NCI-H128 (cell line): ENCODE results near the gene TMEM91.

Source experiments
- DNase-seq: peaks from one replicate; lab custom pipeline; 2025; ENCODE audit not compliant: unreplicated experiment; lab: John Stamatoyannopoulos, UW

Gene TMEM91

DNA sequence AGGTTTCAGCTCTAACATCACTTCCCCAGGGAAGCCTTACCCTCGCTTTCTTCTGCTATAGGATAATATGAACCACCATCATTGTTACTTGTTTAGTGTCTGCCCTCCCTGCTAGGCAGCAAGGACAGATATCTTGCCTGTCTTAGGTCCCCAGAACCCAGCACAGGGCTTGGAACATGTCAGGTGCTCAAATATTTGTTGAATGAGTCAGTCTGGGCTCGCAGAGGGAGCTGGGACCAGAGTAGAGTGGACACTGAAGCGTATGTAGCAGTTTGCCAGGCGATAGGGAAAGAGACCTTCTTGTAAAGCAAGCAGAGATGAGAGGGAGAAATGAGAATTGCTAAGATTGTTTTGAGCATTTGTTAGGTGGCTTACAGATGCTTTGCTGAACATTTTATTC is 33.0 kb downstream of the TMEM91 start:
- no peak for DNase-seq

DNA sequence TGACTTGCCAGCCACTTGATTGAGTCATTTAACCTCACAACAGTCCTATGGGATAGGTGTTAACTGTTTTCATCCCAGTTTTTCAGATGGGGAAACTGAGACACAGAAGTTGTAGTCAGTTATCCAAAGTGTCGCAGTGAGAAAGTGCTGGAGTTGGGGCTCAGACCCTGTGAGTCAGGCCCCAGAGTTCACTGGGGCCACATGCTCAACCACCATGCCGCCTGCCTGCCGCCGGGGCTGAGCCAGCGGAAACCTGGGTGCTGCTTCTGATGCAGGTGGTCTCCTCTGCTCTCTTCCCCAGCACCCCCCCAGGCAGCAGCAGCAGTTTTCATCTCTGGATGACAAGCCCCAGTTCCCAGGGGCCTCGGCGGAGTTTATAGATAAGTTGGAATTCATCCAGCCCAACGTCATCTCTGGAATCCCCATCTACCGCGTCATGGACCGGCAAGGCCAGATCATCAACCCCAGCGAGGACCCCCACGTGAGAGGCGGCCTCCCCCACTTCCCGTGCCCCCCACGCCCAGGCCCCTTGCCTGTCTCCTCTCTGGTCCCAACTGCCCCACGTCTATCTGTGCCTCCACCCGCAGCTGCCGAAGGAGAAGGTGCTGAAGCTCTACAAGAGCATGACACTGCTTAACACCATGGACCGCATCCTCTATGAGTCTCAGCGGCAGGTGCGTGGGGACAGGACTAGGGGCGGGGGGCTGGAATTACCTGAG is 34.2 kb downstream of the TMEM91 start:
- no peak for DNase-seq

DNA sequence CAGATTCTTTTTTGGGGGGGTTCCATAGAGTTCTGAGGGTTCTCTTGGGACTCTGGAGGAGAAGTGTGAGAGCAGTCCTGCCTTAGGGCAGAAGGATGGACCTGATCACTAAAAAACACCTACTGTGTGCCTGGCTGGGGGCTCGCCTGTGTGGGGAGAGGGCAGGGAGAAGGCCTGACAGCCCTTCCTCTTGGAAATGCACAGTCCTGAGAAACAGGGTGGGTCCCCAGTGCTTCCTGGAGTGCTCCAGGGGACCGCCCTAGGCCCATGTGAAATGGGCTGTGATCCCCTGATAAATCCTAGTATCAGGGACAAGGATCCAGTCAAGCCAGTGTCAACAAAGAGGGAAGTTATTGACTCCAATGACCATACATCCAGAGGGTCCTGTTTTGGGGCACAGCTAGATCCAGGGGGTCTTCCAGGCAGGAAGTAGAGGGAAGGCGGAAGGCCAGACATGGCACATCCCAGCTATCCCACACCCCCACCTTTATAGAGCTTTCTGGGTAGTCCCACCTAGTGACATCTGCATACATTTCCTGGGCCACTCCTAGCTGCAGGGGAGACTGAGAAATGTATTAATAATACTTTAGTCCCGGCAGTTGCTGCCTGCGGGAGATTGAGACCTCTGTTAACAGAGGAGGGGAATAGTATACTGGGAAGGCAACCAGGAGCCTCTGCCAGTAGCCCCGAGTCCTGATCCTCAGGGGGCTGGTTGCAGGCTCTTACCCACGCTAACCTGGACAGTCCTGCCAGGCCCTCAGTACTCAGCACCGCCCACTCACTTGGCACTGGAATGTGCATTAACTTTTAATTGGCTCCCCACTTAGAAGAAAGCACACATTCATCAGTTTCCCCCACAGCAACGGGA is 35.0 kb downstream of the TMEM91 start:
- DNase-seq = no peak

DNA sequence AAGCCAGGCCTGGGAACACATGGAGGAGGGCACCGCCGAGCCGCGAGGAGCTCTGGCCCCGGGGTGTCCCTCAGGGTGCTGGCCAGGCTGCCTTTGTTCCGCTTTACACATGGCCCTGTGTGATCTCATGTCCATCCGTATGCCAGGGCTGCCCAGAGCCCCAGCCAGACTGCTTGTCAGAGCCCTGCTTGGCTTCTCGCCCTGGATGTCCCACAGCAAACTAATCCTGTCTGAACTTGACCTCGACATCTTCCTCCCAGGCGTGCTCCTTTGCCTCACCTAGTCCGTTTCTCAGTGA is 35.6 kb downstream of the TMEM91 start:
- no peak for DNase-seq

DNA sequence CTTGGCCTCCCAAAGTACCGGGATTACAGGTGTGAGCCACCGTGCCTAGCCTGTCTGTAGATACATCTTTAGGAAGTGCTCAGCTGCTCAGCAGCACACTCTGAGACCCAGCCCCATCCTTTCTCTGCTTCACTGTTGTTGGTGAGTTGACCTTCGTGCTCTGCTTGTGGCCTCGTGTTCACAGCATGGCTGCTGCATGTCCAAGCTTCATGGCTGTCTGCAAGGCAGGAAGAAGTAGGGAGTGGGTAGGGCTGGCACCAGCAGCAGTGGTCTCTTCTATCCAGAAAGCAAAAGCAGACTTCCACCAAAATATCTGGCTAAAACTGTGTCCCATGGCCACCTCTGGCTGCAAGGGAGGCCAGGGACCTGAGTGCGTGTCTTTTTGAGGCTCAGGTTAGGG is 36.6 kb downstream of the TMEM91 start:
- no peak for DNase-seq

DNA sequence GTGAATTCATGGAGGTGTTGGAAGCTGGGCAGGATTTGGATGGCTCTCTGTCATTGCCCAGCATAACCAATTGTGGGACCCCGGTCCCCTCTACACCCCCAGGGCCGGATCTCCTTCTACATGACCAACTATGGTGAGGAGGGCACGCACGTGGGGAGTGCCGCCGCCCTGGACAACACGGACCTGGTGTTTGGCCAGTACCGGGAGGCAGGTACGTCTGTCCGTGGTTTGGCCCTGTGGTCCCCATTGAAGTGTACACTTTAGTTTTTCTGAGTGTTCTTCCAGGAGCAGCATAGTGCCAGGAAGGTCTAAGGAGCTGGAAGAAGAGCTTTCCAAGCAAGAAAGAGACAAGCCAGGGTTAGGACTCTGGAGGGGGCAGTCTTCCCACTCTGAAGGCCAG is 37.6 kb downstream of the TMEM91 start:
- no peak for DNase-seq

DNA sequence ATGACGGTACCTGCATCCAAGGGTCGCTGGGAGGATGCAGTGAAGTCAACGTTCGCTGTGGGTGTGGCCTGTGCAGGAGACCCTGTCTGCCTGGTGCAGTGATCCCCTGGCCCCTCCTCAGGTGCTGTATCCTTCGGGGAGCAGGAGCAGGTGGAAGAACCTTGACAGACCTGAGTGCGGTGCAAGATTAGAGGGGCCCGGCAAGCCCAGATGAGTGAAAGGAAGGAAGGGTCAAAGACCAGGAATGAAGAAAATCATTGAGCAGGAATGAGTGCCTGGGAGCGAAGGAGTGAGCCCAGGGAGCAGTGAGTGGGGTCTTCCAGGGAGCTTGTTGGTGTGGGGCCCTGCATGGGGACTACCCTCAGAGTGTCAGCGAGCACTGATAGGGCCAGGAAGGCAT is 38.1 kb downstream of the TMEM91 start:
- DNase-seq = no peak

DNA sequence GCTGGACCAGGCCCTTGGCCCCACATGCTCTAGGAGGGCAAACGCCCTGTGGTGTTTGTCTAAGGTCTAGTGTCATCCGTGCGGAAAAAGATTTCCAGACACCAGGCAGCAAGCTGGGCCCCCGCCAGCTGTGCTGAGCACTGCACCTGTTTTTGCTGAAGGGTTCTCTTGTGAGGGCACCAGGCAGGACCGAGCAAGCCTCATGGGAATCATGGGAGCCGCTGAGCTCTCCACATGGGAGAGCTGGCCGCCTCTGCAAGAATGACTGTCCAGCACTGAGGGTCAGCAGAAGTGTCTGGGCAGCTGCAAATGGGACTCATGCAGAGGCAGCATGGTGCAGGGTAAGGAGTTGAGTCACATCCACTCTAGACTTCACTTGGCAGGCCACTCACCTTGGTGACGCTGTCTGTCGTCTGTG is 38.8 kb downstream of the TMEM91 start:
- no peak for DNase-seq

DNA sequence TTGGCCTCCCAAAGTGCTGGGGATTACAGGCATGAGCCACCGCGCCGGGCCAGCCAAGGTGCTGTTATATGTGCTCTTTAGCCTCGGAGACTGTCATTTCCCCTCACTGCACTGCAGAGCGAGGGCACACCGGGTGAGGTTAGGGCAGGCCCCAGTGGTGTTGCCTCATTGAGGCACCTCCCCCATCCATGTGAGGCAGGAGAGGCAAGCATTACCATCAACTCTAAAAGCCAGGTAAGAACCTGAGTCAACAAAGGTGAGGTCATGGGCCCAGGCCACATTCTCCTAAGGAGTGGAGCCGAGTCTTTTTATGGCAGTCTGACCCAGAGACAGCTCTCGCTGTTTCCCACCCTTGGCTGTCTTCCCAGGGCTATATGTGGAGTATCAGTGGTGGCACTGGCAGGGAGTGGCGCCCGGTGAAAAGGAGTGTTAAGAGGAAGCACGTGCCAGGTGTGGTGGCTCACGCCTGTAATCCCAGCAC is 39.9 kb downstream of the TMEM91 start:
- DNase-seq = no peak

DNA sequence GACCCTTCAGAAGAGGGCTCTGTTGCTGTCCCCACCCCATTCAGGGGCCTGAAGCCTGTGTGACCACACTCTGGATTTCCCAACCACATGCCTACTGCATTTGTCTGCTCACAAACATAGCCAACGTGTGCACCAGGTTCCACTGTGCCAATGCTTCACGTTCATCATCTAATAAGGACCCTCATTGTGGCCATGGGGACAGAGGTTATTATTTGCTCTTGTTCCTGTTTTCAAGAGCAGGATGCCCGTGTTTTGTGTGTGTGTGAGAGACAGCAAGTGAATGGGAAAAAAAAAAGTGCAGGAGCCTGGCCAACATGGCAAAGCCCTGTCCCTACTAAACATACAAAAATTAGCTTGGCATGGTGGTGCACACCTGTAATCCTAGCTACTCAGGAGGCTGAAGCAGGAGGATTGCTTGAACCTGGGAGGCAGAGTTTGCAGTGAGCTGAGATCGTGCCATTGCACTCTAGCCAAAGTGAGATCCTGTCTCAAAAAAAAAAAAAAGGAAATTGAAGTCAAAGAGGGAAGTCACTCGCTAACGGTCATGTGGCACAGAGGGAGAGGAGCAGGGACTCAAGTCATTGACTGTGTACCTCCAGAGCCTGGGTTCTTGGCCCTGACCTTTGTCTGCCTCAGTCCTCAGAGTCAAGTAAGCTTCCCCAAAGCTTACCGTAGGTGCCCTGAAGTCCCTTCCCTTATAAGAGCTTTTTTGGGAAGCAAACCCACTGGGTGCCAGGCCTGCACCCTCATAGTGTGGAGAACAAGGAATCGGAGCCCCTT is 44.0 kb downstream of the TMEM91 start:
- no peak for DNase-seq

DNA sequence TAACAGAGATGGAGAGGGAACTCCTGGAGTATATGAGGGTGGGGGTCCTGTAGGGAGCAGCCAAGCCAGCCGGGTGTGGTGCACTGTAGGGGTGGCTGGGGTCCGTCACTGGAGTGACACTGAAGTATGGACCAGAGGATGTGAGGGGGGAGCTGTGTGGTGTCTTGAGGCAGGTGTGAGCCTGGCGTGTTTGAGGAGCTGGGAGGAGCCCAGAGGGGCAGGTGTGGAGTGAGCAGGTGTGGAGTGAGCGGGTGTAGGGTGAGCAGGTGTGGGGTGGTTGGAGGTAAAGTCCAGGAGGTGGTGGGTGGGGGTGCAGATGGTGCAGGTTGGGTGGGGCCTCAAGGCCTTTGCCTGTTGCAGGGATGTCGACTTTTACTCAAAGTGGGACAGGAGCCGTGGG is 45.0 kb downstream of the TMEM91 start:
- DNase-seq = no peak

DNA sequence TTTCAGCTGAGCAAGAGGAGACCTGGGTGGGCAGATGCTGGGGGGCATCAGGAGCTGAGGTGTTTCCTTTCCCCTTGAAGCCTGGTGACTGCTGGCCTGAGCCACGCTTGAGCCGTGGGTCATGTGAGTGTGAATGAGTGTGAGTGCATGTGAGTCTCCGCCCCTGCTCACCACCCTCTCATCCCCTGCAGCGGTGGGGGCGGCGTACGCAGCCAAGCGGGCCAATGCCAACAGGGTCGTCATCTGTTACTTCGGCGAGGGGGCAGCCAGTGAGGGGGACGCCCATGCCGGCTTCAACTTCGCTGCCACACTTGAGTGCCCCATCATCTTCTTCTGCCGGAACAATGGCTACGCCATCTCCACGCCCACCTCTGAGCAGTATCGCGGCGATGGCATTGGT is 45.6 kb downstream of the TMEM91 start:
- DNase-seq = no peak

DNA sequence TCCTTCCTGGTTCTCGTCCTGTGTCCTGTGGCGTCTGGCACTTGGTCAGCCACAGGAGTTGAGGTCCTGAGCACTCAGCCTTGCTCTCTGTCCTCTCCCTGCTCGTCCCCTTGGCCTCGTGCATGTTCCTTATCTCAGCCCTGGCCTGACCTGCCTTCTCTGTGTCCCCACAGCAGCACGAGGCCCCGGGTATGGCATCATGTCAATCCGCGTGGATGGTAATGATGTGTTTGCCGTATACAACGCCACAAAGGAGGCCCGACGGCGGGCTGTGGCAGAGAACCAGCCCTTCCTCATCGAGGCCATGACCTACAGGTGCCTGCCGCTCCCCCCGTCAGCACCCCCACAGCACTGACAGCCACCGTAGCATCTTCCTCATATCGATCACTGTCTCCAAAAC is 46.1 kb downstream of the TMEM91 start:
- DNase-seq = no peak

DNA sequence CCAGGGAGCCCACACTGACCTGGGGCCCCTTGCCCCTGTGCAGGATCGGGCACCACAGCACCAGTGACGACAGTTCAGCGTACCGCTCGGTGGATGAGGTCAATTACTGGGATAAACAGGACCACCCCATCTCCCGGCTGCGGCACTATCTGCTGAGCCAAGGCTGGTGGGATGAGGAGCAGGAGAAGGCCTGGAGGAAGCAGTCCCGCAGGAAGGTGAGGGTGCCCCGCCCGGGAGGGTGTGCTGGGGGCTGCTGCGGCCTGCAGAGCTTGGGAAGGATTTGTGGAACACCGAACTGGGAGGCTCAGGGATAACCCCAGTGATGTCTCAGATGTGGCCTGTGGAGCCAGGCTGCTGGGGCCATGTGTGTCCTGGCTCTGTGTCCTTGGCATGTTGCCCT is 46.6 kb downstream of the TMEM91 start:
- no peak for DNase-seq

DNA sequence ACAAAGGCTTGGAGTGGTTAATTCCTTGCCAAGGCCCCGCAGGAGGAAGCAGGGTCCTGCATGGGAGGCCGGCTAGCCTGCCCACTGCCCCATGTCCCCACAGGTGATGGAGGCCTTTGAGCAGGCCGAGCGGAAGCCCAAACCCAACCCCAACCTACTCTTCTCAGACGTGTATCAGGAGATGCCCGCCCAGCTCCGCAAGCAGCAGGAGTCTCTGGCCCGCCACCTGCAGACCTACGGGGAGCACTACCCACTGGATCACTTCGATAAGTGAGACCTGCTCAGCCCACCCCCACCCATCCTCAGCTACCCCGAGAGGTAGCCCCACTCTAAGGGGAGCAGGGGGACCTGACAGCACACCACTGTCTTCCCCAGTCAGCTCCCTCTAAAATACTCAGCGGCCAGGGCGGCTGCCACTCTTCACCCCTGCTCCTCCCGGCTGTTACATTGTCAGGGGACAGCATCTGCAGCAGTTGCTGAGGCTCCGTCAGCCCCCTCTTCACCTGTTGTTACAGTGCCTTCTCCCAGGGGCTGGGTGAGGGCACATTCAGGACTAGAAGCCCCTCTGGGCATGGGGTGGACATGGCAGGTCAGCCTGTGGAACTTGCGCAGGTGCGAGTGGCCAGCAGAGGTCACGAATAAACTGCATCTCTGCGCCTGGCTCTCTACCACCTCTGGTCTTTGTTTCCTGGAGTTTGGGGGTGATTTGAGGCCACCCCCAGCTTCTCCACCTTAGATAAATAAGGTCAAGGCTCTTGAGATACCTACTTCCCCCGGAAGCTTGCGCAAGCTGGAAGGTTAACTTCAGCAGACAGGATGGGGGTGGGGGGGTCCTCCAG is 48.2 kb downstream of the TMEM91 start:
- no peak for DNase-seq

DNA sequence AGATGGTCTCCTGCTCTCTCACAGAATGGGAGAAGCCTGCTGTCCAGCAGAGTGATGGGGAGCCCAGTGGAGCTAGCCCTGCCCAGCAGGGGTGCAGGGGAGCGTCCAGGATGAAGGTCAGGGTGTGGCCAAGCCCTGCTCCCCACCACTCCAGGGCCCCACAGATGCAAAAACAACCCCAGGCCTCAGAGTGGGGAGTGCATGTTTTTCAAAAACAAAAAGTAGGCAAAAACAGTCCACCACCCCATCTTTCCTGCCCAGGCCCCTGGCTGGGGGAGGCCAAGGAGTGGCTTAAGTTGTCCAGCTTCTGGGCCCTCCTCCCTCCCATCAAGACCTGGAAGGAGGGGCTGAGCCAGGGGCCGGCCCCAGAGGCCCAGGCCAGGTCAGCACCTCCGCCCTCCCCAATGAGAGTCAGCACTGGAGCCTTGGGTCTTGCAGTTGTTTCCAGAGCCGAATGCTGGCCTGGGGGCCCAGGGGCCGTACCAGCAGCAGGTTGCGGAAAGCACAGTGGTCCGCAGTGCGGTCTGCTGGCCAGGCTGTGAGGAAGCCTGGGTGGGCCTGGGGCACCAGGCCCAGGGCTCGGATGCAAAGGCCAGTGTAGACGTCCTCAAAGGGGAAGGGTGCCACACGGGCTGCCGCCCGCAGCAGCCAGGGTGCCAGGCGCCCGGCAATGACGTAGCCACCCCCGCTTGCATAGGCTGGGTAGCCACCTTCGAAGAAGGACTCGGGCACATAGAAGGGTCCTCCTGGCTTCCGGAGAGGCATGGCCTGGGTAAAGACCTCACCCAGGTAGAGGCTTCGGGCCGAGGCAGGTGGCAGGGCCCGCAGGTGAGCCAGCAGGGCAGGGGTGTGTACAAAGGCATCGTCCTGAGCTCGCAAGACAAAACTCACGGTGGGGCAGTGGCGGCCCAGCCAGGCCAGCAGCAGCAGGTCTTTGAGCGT is 49.1 kb downstream of the TMEM91 start:
- no peak for DNase-seq

DNA sequence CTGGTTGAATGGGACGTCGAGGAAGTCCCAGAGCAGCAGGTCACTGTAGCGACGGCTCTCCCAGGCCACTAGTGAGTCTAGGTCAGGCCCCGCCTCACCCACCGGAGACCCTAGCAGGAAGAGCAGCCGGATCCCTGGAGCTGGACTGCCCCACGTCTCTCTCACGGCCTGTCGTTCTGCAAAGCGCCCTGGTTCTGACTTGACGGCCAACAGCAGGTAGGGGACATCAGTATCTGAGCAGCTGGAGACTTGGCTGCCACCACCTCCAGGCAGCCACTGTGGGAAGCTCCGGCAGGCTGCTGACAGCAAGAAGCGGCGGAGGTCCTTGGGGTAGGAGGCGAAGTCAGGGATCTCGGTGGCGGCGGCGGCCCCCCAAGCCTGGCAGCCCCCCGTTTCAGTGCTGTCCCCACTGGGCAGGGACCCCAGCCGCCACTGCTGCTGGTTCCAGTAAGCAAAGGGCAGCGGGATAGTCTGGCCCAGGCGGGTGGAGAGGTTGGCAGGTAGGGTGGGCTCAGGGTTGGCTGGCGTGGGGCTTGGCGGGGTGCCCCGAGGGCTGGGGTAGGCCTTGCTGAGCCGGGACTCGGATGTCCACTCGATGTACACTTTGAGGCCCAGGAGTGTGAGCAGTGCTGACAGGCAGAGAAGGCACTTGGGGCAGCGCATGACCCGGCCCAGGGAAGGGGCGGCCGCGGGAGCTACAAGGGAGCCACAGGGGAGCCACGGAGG is 49.9 kb downstream of the TMEM91 start:
- DNase-seq = no peak

DNA sequence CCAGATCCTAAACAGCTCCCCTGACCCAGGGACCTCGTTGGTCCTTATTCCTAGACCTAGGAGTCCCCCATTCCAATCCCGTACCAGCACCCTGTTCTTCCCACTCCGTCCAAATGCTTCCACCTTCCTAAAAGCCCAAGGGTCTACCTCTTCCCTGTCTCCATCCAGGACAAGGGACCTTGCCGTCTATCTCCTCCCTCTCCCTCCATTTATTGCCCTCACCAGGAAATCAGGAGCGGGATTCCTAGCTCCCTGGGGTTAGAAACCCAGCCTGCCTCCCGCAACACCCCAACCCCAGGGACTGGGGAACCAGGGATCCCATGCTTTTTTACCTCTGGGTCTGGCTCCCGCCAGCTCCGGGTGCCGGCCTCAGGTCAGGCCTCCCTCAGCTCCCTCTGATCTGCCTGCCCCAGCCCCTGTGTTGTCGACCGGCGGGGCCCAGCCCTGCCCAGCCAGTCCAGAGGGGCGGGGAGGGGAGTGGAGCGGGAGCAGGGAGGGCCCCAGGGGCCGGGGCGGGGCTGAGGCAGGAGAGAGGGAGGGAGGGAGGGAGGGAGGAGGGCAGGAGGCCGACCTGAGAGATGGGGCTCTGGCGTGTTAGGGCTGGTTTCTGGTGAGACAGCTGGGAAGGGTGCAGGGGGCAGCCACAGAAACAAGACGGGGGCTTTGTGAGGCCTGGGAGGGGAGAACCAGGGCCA is 50.8 kb downstream of the TMEM91 start, which contains the start of gene B3GNT8:
TSS of gene B3GNT8 (minus strand) at position 423 of the 695 bp plus-strand sequence. CDS start 596 bp downstream, outside the sequence.
- DNase-seq = peak; percentile 47
